Astrocyte (in vitro differentiated cells and primary cell): ENCODE measurements around the gene TEX22.

Source experiments
- CTCF ChIP-seq: IDR thresholded peaks from 2 replicates; pipeline ENCODE4 v1.5.1; 2011; ENCODE audit warnings: low read depth, mild to moderate bottlenecking, inconsistent platforms, low read length, moderate library complexity; ENCODE audit not compliant: insufficient read depth
- EZH2 ChIP-seq: IDR thresholded peaks from 2 replicates; pipeline ENCODE4 v1.6.1; 2012; ENCODE audit warnings: mild to moderate bottlenecking, low read length, inconsistent platforms; ENCODE audit not compliant: insufficient read depth

- TF ChIP-seq CTCF (no peak), EZH2 (no peak)
Measured at GRCh38 chr14:105430565-105430964, 32.2 kb downstream of the TEX22 start.
